ENCODE measurements around the gene GINS3. TPM values are rescaled to one million over a fixed set of nuclear protein-coding genes. Genes with fewer than 3 reads are reported as not detected.

GINS3 gene
- total and polyA plus RNA-seq, 2 experiments from 2014 or later, result 8.8 to 17.8 TPM

DNA sequence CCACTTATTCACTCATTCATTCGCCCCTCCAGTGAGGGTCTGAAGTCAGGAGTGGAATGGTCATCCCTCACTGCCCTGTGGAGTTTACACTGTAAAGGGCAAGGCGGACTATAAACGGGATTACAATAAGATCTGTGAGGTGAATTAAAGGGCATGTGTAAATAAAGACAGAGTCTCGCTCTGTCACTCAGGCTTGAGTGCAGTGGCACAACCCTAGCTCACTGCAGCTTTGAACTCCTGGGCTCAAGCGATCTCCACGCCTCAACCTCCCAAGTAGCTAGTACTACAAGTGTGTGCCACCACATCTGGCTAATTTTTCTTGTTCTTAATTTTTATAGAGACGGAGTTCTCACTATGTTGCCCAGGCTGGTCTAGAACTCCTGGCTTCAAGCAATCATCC is 25.8 kb downstream of the GINS3 start:
- H2AFZ ChIP-seq, result no peak overlapping the region
- TF ChIP-seq EZH2phosphoT487 (IDR thresholded peaks at IDR 0.05; ENCODE audit: unreplicated experiment) (no peak), ZNF331 (CRISPR knock-in tag; IDR thresholded peaks at IDR 0.05; ENCODE audit: low read depth) (no peak), ETS1 (IDR thresholded peaks at IDR 0.05) (no peak), ZNF114 (CRISPR knock-in tag; IDR thresholded peaks at IDR 0.05) (no peak), EZH2 (IDR thresholded peaks at IDR 0.05; ENCODE audit: low read depth, unreplicated experiment) (no peak), POLR2AphosphoS5 (IDR thresholded peaks at IDR 0.05; ENCODE audit: low read depth) (no peak), CREB1 (CRISPR knock-in tag; IDR thresholded peaks at IDR 0.05; ENCODE audit: low read depth) (no peak)
- TF ChIP-seq, protein P1, sequence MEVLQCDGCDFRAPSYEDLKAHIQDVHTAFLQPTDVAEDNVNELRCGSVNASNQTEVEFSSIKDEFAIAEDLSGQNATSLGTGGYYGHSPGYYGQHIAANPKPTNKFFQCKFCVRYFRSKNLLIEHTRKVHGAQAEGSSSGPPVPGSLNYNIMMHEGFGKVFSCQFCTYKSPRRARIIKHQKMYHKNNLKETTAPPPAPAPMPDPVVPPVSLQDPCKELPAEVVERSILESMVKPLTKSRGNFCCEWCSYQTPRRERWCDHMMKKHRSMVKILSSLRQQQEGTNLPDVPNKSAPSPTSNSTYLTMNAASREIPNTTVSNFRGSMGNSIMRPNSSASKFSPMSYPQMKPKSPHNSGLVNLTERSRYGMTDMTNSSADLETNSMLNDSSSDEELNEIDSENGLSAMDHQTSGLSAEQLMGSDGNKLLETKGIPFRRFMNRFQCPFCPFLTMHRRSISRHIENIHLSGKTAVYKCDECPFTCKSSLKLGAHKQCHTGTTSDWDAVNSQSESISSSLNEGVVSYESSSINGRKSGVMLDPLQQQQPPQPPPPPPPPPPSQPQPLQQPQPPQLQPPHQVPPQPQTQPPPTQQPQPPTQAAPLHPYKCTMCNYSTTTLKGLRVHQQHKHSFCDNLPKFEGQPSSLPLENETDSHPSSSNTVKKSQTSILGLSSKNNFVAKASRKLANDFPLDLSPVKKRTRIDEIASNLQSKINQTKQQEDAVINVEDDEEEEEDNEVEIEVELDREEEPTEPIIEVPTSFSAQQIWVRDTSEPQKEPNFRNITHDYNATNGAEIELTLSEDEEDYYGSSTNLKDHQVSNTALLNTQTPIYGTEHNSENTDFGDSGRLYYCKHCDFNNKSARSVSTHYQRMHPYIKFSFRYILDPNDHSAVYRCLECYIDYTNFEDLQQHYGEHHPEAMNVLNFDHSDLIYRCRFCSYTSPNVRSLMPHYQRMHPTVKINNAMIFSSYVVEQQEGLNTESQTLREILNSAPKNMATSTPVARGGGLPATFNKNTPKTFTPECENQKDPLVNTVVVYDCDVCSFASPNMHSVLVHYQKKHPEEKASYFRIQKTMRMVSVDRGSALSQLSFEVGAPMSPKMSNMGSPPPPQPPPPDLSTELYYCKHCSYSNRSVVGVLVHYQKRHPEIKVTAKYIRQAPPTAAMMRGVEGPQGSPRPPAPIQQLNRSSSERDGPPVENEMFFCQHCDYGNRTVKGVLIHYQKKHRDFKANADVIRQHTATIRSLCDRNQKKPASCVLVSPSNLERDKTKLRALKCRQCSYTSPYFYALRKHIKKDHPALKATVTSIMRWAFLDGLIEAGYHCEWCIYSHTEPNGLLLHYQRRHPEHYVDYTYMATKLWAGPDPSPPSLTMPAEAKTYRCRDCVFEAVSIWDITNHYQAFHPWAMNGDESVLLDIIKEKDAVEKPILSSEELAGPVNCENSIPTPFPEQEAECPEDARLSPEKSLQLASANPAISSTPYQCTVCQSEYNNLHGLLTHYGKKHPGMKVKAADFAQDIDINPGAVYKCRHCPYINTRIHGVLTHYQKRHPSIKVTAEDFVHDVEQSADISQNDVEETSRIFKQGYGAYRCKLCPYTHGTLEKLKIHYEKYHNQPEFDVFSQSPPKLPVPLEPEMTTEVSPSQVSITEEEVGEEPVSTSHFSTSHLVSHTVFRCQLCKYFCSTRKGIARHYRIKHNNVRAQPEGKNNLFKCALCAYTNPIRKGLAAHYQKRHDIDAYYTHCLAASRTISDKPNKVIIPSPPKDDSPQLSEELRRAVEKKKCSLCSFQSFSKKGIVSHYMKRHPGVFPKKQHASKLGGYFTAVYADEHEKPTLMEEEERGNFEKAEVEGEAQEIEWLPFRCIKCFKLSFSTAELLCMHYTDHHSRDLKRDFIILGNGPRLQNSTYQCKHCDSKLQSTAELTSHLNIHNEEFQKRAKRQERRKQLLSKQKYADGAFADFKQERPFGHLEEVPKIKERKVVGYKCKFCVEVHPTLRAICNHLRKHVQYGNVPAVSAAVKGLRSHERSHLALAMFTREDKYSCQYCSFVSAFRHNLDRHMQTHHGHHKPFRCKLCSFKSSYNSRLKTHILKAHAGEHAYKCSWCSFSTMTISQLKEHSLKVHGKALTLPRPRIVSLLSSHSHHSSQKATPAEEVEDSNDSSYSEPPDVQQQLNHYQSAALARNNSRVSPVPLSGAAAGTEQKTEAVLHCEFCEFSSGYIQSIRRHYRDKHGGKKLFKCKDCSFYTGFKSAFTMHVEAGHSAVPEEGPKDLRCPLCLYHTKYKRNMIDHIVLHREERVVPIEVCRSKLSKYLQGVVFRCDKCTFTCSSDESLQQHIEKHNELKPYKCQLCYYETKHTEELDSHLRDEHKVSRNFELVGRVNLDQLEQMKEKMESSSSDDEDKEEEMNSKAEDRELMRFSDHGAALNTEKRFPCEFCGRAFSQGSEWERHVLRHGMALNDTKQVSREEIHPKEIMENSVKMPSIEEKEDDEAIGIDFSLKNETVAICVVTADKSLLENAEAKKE (CRISPR knock-in tag; IDR thresholded peaks at IDR 0.05), result no peak
- TF ChIP-seq, protein P2, sequence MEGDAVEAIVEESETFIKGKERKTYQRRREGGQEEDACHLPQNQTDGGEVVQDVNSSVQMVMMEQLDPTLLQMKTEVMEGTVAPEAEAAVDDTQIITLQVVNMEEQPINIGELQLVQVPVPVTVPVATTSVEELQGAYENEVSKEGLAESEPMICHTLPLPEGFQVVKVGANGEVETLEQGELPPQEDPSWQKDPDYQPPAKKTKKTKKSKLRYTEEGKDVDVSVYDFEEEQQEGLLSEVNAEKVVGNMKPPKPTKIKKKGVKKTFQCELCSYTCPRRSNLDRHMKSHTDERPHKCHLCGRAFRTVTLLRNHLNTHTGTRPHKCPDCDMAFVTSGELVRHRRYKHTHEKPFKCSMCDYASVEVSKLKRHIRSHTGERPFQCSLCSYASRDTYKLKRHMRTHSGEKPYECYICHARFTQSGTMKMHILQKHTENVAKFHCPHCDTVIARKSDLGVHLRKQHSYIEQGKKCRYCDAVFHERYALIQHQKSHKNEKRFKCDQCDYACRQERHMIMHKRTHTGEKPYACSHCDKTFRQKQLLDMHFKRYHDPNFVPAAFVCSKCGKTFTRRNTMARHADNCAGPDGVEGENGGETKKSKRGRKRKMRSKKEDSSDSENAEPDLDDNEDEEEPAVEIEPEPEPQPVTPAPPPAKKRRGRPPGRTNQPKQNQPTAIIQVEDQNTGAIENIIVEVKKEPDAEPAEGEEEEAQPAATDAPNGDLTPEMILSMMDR (conservative IDR thresholded peaks at IDR 0.05; ENCODE audit: low read depth in 2 of 2), result no peak
- TF ChIP-seq, protein P3, sequence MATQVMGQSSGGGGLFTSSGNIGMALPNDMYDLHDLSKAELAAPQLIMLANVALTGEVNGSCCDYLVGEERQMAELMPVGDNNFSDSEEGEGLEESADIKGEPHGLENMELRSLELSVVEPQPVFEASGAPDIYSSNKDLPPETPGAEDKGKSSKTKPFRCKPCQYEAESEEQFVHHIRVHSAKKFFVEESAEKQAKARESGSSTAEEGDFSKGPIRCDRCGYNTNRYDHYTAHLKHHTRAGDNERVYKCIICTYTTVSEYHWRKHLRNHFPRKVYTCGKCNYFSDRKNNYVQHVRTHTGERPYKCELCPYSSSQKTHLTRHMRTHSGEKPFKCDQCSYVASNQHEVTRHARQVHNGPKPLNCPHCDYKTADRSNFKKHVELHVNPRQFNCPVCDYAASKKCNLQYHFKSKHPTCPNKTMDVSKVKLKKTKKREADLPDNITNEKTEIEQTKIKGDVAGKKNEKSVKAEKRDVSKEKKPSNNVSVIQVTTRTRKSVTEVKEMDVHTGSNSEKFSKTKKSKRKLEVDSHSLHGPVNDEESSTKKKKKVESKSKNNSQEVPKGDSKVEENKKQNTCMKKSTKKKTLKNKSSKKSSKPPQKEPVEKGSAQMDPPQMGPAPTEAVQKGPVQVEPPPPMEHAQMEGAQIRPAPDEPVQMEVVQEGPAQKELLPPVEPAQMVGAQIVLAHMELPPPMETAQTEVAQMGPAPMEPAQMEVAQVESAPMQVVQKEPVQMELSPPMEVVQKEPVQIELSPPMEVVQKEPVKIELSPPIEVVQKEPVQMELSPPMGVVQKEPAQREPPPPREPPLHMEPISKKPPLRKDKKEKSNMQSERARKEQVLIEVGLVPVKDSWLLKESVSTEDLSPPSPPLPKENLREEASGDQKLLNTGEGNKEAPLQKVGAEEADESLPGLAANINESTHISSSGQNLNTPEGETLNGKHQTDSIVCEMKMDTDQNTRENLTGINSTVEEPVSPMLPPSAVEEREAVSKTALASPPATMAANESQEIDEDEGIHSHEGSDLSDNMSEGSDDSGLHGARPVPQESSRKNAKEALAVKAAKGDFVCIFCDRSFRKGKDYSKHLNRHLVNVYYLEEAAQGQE (IDR thresholded peaks at IDR 0.05; ENCODE audit: unreplicated experiment), result no peak
- H3K79me2 ChIP-seq (replicated peaks; ENCODE audit: insufficient read depth), result no peaks in the 10 kb centered on the region
- no peaks in the 10 kb centered on the region for H3K9me2 ChIP-seq (ENCODE audit: insufficient read depth)
- no peaks in the 10 kb centered on the region for H3K27me3 ChIP-seq (ENCODE audit: insufficient read depth)
- ATAC-seq (no peak), DNase-seq (ENCODE audit: low spot score) (no peak)
- Mint-ChIP-seq H3K4me3 (no peak overlapping the region), H3K4me1 (peaks cover 35% of the 10 kb centered on the region), H3K27ac (no peak overlapping the region), H3K9me3 (no peaks in the 10 kb centered on the region), H3K27me3 (ENCODE audit: insufficient read depth, low read depth, poor library complexity) (peaks cover 11% of the 10 kb centered on the region), H3K36me3 (ENCODE audit: low read depth) (no peaks in the 10 kb centered on the region)
- H3K36me3 ChIP-seq (ENCODE audit: insufficient read depth), result no peaks in the 10 kb centered on the region
- H3K4me3 ChIP-seq, result no peak overlapping the region
- no peak overlapping the region for H3K27ac ChIP-seq (ENCODE audit: low read depth)
- no peaks in the 10 kb centered on the region for H4K20me1 ChIP-seq (replicated peaks; ENCODE audit: insufficient read depth)
- no peaks in the 10 kb centered on the region for H3F3A ChIP-seq (replicated peaks; ENCODE audit: low read depth)
- no peak overlapping the region for H3K4me2 ChIP-seq
- peaks cover 3% of the 10 kb centered on the region for H3K4me1 ChIP-seq (ENCODE audit: insufficient read depth)

All from GM23338 (cell line).